Keratinocyte (primary cell): ENCODE results near the gene CCDC182. TPM values are rescaled to one million over a fixed set of nuclear protein-coding genes. Genes with fewer than 3 reads are reported as not detected.

Source experiments
- DNase-seq: peaks from one replicate; pipeline ENCODE4 v3.0.0-alpha.2; 2011; ENCODE audit warnings: low read depth, missing footprints, low spot score
- FAIRE-seq: peaks from 2 replicates; lab custom pipeline; 2011; peaks lifted over from hg19 to GRCh38; lab: Jason Lieb, UNC
- H2AFZ ChIP-seq: 2 replicates; pipeline ENCODE4 v1.6.0; 2012; ENCODE audit warnings: low read length, control low read depth, inconsistent platforms; ENCODE audit not compliant: control insufficient read depth
- H3K27ac ChIP-seq: 2 replicates; pipeline ENCODE4 v1.5.1; 2011; ENCODE audit warnings: low read length; ENCODE audit not compliant: control insufficient read depth, insufficient read depth
- H3K27me3 ChIP-seq: 3 replicates; pipeline ENCODE4 v1.6.0; 2011; ENCODE audit warnings: low read length; ENCODE audit not compliant: control insufficient read depth, insufficient read depth; ENCODE audit errors: extremely low read depth
- H3K36me3 ChIP-seq, 2 experiments: 2 replicates in 1 of 2; 3 replicates in 1 of 2; pipeline ENCODE4 v1.5.1; 2011; ENCODE audit warnings: low read length in 2 of 2, mild to moderate bottlenecking in 1 of 2; ENCODE audit not compliant: control insufficient read depth in 2 of 2, insufficient read depth in 2 of 2; ENCODE audit errors: extremely low read depth in 1 of 2
- H3K4me1 ChIP-seq: 3 replicates; pipeline ENCODE4 v1.5.1; 2011; ENCODE audit warnings: low read length; ENCODE audit not compliant: control insufficient read depth, insufficient read depth; ENCODE audit errors: extremely low read depth
- H3K4me2 ChIP-seq: 3 replicates; pipeline ENCODE4 v1.6.0; 2011; ENCODE audit warnings: low read depth, low read length; ENCODE audit not compliant: control insufficient read depth, insufficient read depth; ENCODE audit errors: extremely low read depth
- H3K4me3 ChIP-seq, 3 experiments: fragments of 200-600 bp in 1 of 3; sonication (generic) in 1 of 3; 2 replicates in 2 of 3; 3 replicates in 1 of 3; pipeline ENCODE4 v1.5.1; 2011 to 2016; ENCODE audit warnings: low read length in 3 of 3, mild to moderate bottlenecking in 3 of 3, control low read depth in 2 of 3, inconsistent platforms in 1 of 3, low read depth in 1 of 3, mixed read lengths in 1 of 3, mixed run types in 1 of 3, moderate library complexity in 1 of 3; ENCODE audit not compliant: control insufficient read depth in 2 of 3, insufficient read depth in 2 of 3; ENCODE audit errors: extremely low read depth in 1 of 3
- H3K79me2 ChIP-seq: 2 replicates; pipeline ENCODE4 v1.6.0; 2012; ENCODE audit warnings: low read length; ENCODE audit not compliant: control insufficient read depth, insufficient read depth
- H3K9ac ChIP-seq: 3 replicates; pipeline ENCODE4 v1.6.0; 2011; ENCODE audit warnings: low read length; ENCODE audit not compliant: control insufficient read depth, insufficient read depth; ENCODE audit errors: extremely low read depth
- H3K9me1 ChIP-seq: 3 replicates; pipeline ENCODE4 v1.6.0; 2011; ENCODE audit warnings: low read length; ENCODE audit not compliant: control insufficient read depth, insufficient read depth; ENCODE audit errors: extremely low read depth
- H3K9me3 ChIP-seq: 2 replicates; pipeline ENCODE4 v1.5.1; 2012; ENCODE audit warnings: low read depth, low read length; ENCODE audit not compliant: control insufficient read depth
- H4K20me1 ChIP-seq: 3 replicates; pipeline ENCODE4 v1.6.0; 2011; ENCODE audit warnings: low read length; ENCODE audit not compliant: control insufficient read depth, insufficient read depth; ENCODE audit errors: extremely low read depth
- CTCF ChIP-seq, 3 experiments: IDR thresholded peaks in 1 of 3; conservative IDR thresholded peaks in 1 of 3; optimal IDR thresholded peaks in 1 of 3; 2 replicates in 2 of 3; 3 replicates in 1 of 3; pipeline versions ENCODE3 to v1.5.1; 2011; ENCODE audit warnings: low read length in 3 of 3, mild to moderate bottlenecking in 3 of 3, moderate library complexity in 2 of 3, control low read depth in 1 of 3, inconsistent platforms in 1 of 3; ENCODE audit not compliant: insufficient read depth in 2 of 3; ENCODE audit errors: extremely low read depth in 1 of 3
- EZH2 ChIP-seq: IDR thresholded peaks from one replicate; pipeline ENCODE4 v1.6.1; 2012; ENCODE audit warnings: inconsistent platforms, mild to moderate bottlenecking, low read length, moderate library complexity
- dilution Hi-C: fragments of 300-500 bp; cut with MboI; formaldehyde crosslinking; loops from one replicate; pipeline ENCODE4 v1.7.0; 2020; ENCODE audit warnings: low sequenced_read_pairs; ENCODE audit not compliant: extremely low pct_ligation_motif_present
- polyA plus RNA-seq, 5 experiments: library from polyadenylated mRNA; depleted of rRNA in 3 of 5; stranded (reverse) in 3 of 5; stranded (forward) in 1 of 5; unstranded in 1 of 5; fragments of >200 nt; gene quantifications; 1 replicate in 1 of 5; 2 replicates in 3 of 5; 3 replicates in 1 of 5; pipeline versions ENCODE4 v1.2.1 to v1.2.3, GENCODE V29; 2011 to 2012; ENCODE audit warnings: missing spikeins in 2 of 5, low read depth in 1 of 5, low replicate concordance in 1 of 5

The CCDC182 gene
- polyA plus RNA-seq, 1 donor (not counting 4 experiments of a cell fraction or from before 2014, with no cell fraction given) = not detected

- no peaks in the 10 kb centered on the region for H4K20me1 ChIP-seq
- no peaks in the 10 kb centered on the region for H3K36me3 ChIP-seq
- H3K4me2 ChIP-seq = no peak overlapping the region
- H3K9ac ChIP-seq = no peak overlapping the region
- dilution Hi-C loops = no loop called here
- no peaks in the 10 kb centered on the region for H3K9me3 ChIP-seq
- no peaks in the 10 kb centered on the region for H3K79me2 ChIP-seq
- H3K27ac ChIP-seq = no peak overlapping the region
- no peaks in the 10 kb centered on the region for H3K4me1 ChIP-seq
- DNase-seq (no peak), FAIRE-seq (no peak)
- no peak overlapping the region for H2AFZ ChIP-seq
- no peak overlapping the region for H3K4me3 ChIP-seq
- TF ChIP-seq CTCF (optimal IDR thresholded peaks at IDR 0.05 in 1 of 3, IDR thresholded peaks at IDR 0.05 in 1 of 3, conservative IDR thresholded peaks at IDR 0.05 in 1 of 3; ENCODE audit: extremely low read depth in 1 of 3, insufficient read depth in 2 of 3, low read length in 3 of 3) (no peak), EZH2 (no peak)
- H3K9me1 ChIP-seq = no peaks in the 10 kb centered on the region
- H3K27me3 ChIP-seq = peaks cover 4% of the 10 kb centered on the region
Observed at GRCh38 chr17:57756951-57757350, 11.9 kb upstream of the CCDC182 start.

- FAIRE-seq (no peak), DNase-seq (no peak)
- H3K36me3 ChIP-seq = no peaks in the 10 kb centered on the region
- no peaks in the 10 kb centered on the region for H4K20me1 ChIP-seq
- H3K27me3 ChIP-seq = peaks cover 4% of the 10 kb centered on the region
- H3K9me3 ChIP-seq = no peaks in the 10 kb centered on the region
- H3K4me3 ChIP-seq = no peak overlapping the region
- no peaks in the 10 kb centered on the region for H3K79me2 ChIP-seq
- no peak overlapping the region for H3K4me2 ChIP-seq
- no peak overlapping the region for H3K9ac ChIP-seq
- no peaks in the 10 kb centered on the region for H3K4me1 ChIP-seq
- H2AFZ ChIP-seq = no peak overlapping the region
- TF ChIP-seq CTCF (optimal IDR thresholded peaks at IDR 0.05 in 1 of 3, IDR thresholded peaks at IDR 0.05 in 1 of 3, conservative IDR thresholded peaks at IDR 0.05 in 1 of 3; ENCODE audit: extremely low read depth in 1 of 3, insufficient read depth in 2 of 3, low read length in 3 of 3) = no peak
- TF ChIP-seq EZH2 = no peak
- H3K9me1 ChIP-seq = no peaks in the 10 kb centered on the region
- dilution Hi-C loops = no loop called here
- no peak overlapping the region for H3K27ac ChIP-seq
Observed at GRCh38 chr17:57755480-57756070, 10.5 kb upstream of the CCDC182 start.
